Measurements from ENCODE around the gene SP2.

SP2 gene

GRCh38 chr17:47870056-47870455 is 26.0 kb upstream of the SP2 start:
- in situ Hi-C loops (cut with MboI; ENCODE audit: low sequenced_read_pairs), result no loop called here

- in situ Hi-C loops (cut with MboI; ENCODE audit: low sequenced_read_pairs), result no loop called here
Measured at GRCh38 chr17:47871048-47871447, 25.0 kb upstream of the SP2 start.

- in situ Hi-C loops (cut with MboI; ENCODE audit: low sequenced_read_pairs), result no loop called here
Measured at GRCh38 chr17:47872019-47872650, 23.9 kb upstream of the SP2 start.

GRCh38 chr17:47872651-47873161 is 23.3 kb upstream of the SP2 start:
- in situ Hi-C loops (cut with MboI; ENCODE audit: low sequenced_read_pairs), result no loop called here

GRCh38 chr17:47873200-47874090 is 22.6 kb upstream of the SP2 start:
- in situ Hi-C loops (cut with MboI; ENCODE audit: low sequenced_read_pairs), result no loop called here

GRCh38 chr17:47875011-47875985 is 20.7 kb upstream of the SP2 start:
- in situ Hi-C loops (cut with MboI; ENCODE audit: low sequenced_read_pairs), result no loop called here

GRCh38 chr17:47877368-47878034 is 18.5 kb upstream of the SP2 start:
- in situ Hi-C loops (cut with MboI; ENCODE audit: low sequenced_read_pairs), result no loop called here

GRCh38 chr17:47878203-47879027 is 17.6 kb upstream of the SP2 start:
- in situ Hi-C loops (cut with MboI; ENCODE audit: low sequenced_read_pairs), result no loop called here

- in situ Hi-C loops (cut with MboI; ENCODE audit: low sequenced_read_pairs), result no loop called here
Measured at GRCh38 chr17:47879028-47879585, 16.9 kb upstream of the SP2 start.

- in situ Hi-C loops (cut with MboI; ENCODE audit: low sequenced_read_pairs), result no loop called here
Measured at GRCh38 chr17:47879776-47880454, 16.1 kb upstream of the SP2 start.

- in situ Hi-C loops (cut with MboI; ENCODE audit: low sequenced_read_pairs), result no loop called here
Measured at GRCh38 chr17:47882247-47882646, 13.8 kb upstream of the SP2 start.

- in situ Hi-C loops (cut with MboI; ENCODE audit: low sequenced_read_pairs), result no loop called here
Measured at GRCh38 chr17:47882695-47883588, 13.1 kb upstream of the SP2 start.

- in situ Hi-C loops (cut with MboI; ENCODE audit: low sequenced_read_pairs), result no loop called here
Measured at GRCh38 chr17:47883589-47884426, 12.2 kb upstream of the SP2 start.

GRCh38 chr17:47884427-47884740 is 11.7 kb upstream of the SP2 start:
- in situ Hi-C loops (cut with MboI; ENCODE audit: low sequenced_read_pairs), result no loop called here

GRCh38 chr17:47884905-47885730 is 10.9 kb upstream of the SP2 start:
- in situ Hi-C loops (cut with MboI; ENCODE audit: low sequenced_read_pairs), result loop anchor here (5.0 kb wide), 1 partner anchor 43 kb away; the partner anchor contains the start of gene SCRN2

GRCh38 chr17:47888293-47888692 is 7.7 kb upstream of the SP2 start:
- in situ Hi-C loops (cut with MboI; ENCODE audit: low sequenced_read_pairs), result loop anchor here (5.0 kb wide), 1 partner anchor 46 kb away; the partner anchor contains the start of gene SCRN2
